DMS153 treated with DMSO at 0.1 percent for 48 hours (cell line): Measurements from ENCODE around the gene GREB1L.
"Not testable (repeated sequence)": the region's sequence is repeated elsewhere in the genome, so short reads cannot be mapped to it uniquely, and the experiment has no call there.

ENCODE experiments used
- DNase-seq: peaks from one replicate; lab custom pipeline; 2025; ENCODE audit not compliant: unreplicated experiment; lab: John Stamatoyannopoulos, UW

The GREB1L gene

GRCh38 chr18:21305621-21306020, 63.6 kb downstream of the GREB1L start:
- DNase-seq: no peak

GRCh38 chr18:21306368-21306767, 64.3 kb downstream of the GREB1L start:
- DNase-seq: no peak

GRCh38 chr18:21307578-21307977, 65.5 kb downstream of the GREB1L start:
- no peak for DNase-seq

GRCh38 chr18:21309248-21309647, 67.2 kb downstream of the GREB1L start:
- DNase-seq: no peak

- DNase-seq: not testable (repeated sequence)
Observed at GRCh38 chr18:21311980-21312379, 69.9 kb downstream of the GREB1L start.

- no peak for DNase-seq
Observed at GRCh38 chr18:21313576-21313975, 71.5 kb downstream of the GREB1L start.

GRCh38 chr18:21314724-21315123, 72.7 kb downstream of the GREB1L start:
- no peak for DNase-seq

- not testable (repeated sequence) for DNase-seq
Observed at GRCh38 chr18:21315126-21315525, 73.1 kb downstream of the GREB1L start.

- no peak for DNase-seq
Observed at GRCh38 chr18:21315741-21316197, 73.7 kb downstream of the GREB1L start.

GRCh38 chr18:21316296-21316695, 74.3 kb downstream of the GREB1L start:
- DNase-seq: no peak

GRCh38 chr18:21321711-21322110, 79.7 kb downstream of the GREB1L start:
- DNase-seq: no peak

GRCh38 chr18:21327101-21327500, 85.1 kb downstream of the GREB1L start:
- no peak for DNase-seq

GRCh38 chr18:21330122-21330701, 88.2 kb downstream of the GREB1L start:
- no peak for DNase-seq

GRCh38 chr18:21331065-21331464, 89.0 kb downstream of the GREB1L start:
- DNase-seq: no peak

- DNase-seq: no peak
Observed at GRCh38 chr18:21335927-21336488, 94.0 kb downstream of the GREB1L start.

GRCh38 chr18:21336846-21337245, 94.8 kb downstream of the GREB1L start:
- DNase-seq: no peak

- no peak for DNase-seq
Observed at GRCh38 chr18:21341141-21341540, 99.1 kb downstream of the GREB1L start.

GRCh38 chr18:21342372-21342771, 100.3 kb downstream of the GREB1L start:
- no peak for DNase-seq

GRCh38 chr18:21344860-21345259, 102.8 kb downstream of the GREB1L start:
- no peak for DNase-seq

GRCh38 chr18:21345840-21346239, 103.8 kb downstream of the GREB1L start:
- no peak for DNase-seq

- DNase-seq: no peak
Observed at GRCh38 chr18:21359746-21360145, 117.7 kb downstream of the GREB1L start.

- no peak for DNase-seq
Observed at GRCh38 chr18:21361307-21361880, 119.4 kb downstream of the GREB1L start.

- DNase-seq: no peak
Observed at GRCh38 chr18:21362831-21363230, 120.8 kb downstream of the GREB1L start.
